HL-60/S4 treated with phorbol 12-myristate 13-acetate at 8.2 ng/mL for 4 days and 3 days (cell line): ENCODE data around the gene ATXN7L2.

ENCODE experiments used
- in situ Hi-C: fragments of 300-500 bp; cut with MboI; formaldehyde crosslinking; loops from 2 replicates; pipeline ENCODE4 v1.15.0; 2022; ENCODE audit warnings: low sequenced_read_pairs

The ATXN7L2 gene

GRCh38 chr1:109476825-109477224 is 6.9 kb upstream of the ATXN7L2 start:
- in situ Hi-C loops = no loop called here

DNA sequence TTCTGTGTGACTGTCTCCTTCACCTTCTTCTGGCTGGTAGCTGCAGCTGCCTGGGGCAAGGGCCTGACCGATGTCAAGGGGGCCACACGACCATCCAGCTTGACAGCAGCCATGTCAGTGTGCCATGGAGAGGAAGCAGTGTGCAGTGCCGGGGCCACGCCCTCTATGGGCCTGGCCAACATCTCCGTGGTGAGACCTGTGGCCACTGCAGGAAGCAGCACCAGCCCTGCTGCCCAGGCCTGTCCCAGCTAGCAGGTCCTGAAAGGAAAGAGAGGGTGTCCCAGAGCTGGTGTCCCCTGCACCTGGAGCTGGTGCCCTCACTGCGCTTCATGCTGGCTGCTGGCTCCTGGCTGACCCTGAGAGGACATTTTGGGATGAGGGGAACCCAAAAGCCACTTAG is 5.9 kb upstream of the ATXN7L2 start:
- in situ Hi-C loops = no loop called here

DNA sequence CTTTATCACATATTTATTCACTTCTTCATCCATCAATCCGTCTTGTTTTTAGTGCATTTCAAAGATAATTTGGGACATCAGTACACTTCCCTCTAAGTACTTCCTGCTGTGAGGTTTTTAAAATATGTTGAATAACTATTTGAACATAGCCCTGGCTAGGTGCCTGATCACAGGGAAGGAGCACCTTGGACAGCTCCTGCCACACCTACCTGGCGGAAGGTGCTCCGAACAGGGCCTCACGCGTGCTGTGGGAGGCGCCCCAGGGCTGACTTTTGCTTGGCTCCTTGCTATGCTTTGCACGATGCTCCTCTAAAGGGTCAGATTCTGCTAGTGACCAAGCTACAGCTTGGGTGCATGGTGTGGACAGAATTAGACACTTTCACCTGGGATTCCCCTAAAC is 4.9 kb upstream of the ATXN7L2 start:
- in situ Hi-C loops = no loop called here

DNA sequence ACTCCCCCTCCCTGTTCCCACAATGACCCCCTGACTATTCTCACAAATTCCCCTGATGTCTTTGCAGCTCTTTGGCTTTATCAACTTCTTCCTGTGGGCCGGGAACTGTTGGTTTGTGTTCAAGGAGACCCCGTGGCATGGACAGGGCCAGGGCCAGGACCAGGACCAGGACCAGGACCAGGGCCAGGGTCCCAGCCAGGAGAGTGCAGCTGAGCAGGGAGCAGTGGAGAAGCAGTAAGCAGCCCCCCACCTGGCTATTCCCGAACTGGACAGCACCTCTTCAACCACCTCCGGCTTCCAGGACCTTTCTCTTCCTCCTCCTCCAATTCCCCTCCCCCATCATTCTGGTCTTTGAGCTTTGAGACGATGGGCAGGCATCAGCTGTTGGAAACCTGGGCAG is 4.4 kb upstream of the ATXN7L2 start:
- in situ Hi-C loops = no loop called here

GRCh38 chr1:109479901-109480300 is 3.8 kb upstream of the ATXN7L2 start:
- in situ Hi-C loops = no loop called here

- in situ Hi-C loops = no loop called here
Measured at GRCh38 chr1:109481646-109482045, 2.1 kb upstream of the ATXN7L2 start.

- in situ Hi-C loops = no loop called here
Measured at GRCh38 chr1:109482242-109482641, 1.5 kb upstream of the ATXN7L2 start.

DNA sequence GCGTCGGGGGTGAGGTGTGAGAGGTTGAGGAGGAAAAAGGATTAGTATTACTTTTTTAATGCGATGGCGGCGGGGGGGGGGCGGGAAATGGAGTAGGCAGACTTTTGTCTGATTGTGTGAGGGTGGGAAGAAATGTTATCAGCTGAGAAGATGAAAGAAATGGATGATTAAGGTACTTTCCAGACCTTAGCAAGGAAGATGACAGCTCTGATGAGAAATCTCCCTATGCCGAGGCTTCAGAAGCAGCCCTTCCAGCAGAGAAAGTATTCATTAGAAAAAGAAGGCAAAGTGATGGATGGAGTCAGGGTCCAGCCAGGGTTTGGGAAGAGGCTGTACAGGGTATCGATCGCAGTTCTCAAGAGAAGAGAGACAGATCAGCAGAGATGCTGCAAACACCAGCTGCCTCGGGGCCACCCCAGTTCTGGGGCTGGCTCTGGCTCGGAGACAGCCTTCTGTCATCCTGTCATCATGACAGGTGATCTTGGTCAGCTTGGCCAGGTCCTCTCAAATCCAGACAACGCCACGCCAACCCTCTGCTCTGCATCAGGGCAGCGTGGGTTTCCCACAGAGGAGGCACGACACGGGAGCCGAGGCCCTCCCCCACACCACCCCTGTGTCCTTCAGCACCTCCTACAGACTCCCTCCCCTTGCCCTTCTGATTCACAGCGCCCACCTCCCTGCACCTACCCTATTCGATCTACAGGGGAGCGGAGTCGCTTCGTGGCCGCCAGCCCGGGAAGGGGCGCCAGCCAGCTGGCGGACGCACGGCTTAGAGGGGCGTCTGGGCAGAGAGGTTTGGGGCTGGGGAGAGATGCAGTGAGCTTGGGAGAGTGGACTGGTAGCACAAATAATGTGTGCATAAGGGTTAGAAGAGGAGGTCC is 674 bp upstream of the ATXN7L2 start:
- in situ Hi-C loops = no loop called here

- in situ Hi-C loops = no loop called here
Measured at GRCh38 chr1:109484519-109484975, 842 bp downstream of the ATXN7L2 start.

GRCh38 chr1:109485001-109485400 is 1.3 kb downstream of the ATXN7L2 start:
- in situ Hi-C loops = no loop called here

DNA sequence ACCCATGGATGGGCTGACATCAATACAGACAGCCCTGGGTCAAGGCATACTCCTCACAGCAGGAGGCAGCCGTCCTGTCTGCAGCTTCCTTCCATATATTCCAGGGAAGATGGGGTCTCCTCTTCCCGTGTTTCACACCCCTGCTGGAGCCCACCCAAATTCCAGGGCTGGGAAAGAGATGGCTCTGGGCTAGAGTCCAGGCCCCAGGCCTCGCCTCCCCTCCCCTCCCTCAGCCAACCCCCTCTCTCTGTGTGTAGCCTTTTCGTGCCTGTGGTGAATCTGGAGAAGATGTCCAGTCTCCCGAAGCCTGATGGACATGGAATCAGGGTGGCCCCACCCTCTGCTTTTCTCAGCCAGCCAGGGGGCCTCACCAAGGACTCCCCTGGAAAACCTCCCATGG is 3.6 kb downstream of the ATXN7L2 start:
- in situ Hi-C loops = no loop called here

DNA sequence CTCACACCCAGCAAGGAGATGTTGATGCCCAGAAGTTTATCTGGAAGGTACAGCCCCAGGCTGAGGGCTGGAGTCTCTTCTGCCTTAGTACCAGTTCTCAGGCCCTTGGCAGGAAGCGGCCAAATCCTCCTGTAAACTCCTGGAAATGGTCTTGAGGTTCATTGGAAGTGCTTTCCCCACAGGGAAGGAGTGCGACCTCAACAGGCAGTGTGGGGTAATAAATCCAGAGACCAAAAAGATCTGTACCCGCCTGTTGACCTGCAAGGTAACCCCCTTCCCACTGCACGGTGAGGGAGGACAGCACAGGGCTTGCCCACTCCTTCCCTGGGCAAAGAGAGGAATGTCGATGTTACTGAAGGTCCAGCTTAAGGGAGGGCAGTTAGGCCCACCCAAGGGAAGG is 4.5 kb downstream of the ATXN7L2 start:
- in situ Hi-C loops = no loop called here

DNA sequence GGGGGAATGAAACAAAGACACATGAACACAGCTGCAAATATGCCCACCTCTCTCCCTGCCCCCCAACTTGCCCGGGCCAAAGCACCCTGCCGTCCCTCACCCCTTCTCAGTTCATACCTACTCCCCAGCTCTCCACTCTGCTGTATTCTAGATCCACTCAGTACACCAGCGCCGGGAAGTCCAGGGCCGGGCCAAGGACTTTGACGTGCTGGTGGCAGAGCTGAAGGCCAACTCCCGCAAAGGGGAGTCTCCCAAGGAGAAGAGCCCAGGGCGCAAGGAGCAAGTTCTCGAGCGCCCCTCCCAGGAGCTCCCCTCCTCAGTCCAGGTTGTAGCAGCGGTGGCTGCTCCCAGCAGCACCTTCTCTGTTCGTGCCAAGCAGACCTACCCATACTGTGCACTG is 5.0 kb downstream of the ATXN7L2 start:
- in situ Hi-C loops = no loop called here

DNA sequence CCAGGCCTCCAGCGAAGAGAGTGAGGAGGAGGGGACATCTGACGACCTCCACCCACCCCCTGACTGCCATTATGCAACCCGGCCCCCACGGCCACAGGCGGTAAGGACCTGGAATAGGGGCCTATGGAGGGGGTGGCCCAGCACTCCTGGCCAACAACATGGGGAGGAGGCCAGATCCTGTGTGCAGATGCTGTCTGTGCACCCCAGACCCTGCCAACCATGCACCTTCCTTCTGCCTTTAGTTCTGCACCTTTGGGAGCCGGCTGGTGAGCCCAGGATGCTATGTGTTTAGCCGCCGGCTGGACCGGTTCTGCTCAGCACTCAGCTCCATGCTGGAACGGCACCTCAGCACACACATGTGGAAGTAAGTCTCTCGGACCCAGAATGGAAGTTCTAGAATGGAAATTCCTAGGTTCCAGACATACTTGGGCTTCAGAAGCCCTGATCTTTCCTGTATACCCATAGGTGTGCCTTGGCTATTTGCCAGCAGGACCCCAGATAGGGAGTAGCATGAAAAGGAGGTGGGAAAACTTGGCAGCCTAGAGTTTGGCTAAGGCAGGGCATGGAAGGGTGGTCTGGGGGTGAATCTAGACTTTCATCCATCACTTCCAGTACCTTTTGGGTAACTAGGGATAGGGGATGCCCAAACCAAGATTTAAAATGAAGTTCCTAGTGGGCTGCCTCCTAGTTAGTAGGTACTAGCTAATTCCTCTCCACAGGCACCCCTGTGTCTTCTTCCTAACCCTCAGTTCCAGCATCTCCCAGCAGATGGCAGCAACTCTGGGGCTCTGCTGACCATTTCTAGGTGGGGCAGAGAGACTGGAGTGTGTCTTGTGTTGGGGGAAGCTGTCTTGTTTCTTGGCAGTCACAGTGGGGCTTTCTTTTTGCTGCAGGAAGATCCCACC is 6.6 kb downstream of the ATXN7L2 start:
- in situ Hi-C loops = no loop called here

DNA sequence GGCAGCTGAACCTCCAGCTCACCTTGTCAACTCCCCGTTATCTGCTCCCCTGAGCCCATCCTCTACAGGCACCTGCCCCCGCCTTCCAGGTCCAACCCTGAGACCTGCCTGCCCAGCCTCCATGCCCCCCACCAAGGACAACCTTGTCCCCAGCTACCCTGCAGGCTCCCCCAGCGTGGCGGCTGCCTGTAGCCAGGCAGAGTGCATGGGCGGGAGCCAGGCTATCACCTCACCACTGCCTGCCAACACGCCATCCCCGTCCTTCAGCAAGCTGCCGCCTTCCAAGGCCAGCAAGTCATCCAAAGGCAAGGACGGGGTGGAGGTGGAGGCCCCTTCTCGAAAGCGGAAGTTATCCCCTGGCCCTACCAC is 7.2 kb downstream of the ATXN7L2 start:
- in situ Hi-C loops = no loop called here

DNA sequence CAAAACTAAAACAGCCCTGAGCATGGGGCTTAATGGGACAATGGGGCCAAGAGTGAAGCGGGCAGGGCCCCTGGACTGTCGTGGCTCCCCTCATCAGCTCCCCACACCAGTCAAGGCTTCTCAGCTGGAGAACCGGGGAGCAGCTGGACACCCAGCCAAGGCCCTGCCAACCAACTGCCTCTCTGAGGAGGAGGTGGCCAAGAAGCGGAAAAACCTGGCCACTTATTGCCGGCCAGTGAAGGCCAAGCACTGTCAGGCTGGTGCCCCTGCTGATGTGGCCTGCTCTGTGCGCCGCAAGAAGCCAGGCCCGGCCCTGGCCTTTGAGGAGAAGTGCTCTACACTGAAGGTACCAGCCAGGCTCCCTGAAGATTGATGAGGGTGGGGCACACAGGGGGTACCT is 7.7 kb downstream of the ATXN7L2 start:
- in situ Hi-C loops = no loop called here

GRCh38 chr1:109492779-109493178 is 9.1 kb downstream of the ATXN7L2 start:
- in situ Hi-C loops = no loop called here

DNA sequence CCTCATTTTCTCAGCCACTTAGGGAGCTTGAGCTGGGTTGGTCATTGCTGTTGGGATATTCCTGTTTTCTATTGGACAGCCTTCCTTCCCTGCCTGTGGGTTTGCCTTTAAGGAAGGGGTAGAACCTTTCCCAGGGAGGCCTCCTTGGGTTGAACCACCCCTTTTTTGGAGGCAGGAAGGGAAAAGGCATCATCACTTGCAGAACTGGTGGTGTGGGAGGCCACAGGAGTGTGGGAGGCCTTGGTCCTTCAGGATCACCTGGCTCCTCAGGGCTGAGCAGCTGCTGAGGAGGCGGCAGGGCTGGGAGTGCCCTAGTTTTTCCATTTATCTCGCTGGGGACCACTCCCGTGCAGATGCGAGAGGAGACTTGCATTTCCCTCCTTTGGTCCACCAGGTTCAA is 9.5 kb downstream of the ATXN7L2 start:
- in situ Hi-C loops = no loop called here

GRCh38 chr1:109493805-109494539 is 10.3 kb downstream of the ATXN7L2 start, which contains the start of gene CYB561D1:
TSS of gene CYB561D1 (plus strand) at chr1:109494094. CDS start at chr1:109494140, 46 bp downstream.
- in situ Hi-C loops = no loop called here

DNA sequence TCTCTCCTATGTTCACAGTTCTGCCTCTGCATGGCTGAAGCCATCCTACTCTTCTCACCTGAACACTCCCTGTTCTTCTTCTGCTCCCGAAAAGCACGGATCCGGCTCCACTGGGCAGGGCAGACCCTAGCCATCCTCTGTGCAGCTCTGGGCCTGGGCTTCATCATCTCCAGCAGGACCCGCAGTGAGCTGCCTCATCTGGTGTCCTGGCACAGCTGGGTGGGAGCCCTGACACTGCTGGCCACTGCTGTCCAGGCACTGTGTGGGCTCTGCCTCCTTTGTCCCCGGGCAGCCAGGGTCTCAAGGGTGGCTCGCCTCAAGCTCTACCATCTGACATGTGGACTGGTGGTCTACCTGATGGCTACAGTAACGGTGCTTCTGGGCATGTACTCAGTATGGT is 12.0 kb downstream of the ATXN7L2 start:
- in situ Hi-C loops = loop anchor here (5.0 kb wide), 1 partner anchor 42 kb away; the partner anchor contains the start of gene GPR61
